Ovary (tissue), 3 donors: ENCODE measurements around the gene EID3.

Source experiments
- POLR2A ChIP-seq: fragments of 450-650 bp; IDR thresholded peaks from one replicate; pipeline ENCODE4 v1.6.1; 2017; ENCODE audit warnings: antibody characterized with exemption, mild to moderate bottlenecking, moderate library complexity
- TF ChIP-seq, protein P1 (sequence below), 3 donors: fragments of 450-650 bp in 2 of 3; fragments of 200-600 bp in 1 of 3; IDR thresholded peaks; one replicate each; pipeline versions ENCODE4 v1.5.1 to v1.8.0; 2016 to 2022; ENCODE audit warnings: antibody characterized with exemption in 3 of 3, mild to moderate bottlenecking in 1 of 3
- donor health status: DM: no; HTN: no; CAD: no.

DNA sequence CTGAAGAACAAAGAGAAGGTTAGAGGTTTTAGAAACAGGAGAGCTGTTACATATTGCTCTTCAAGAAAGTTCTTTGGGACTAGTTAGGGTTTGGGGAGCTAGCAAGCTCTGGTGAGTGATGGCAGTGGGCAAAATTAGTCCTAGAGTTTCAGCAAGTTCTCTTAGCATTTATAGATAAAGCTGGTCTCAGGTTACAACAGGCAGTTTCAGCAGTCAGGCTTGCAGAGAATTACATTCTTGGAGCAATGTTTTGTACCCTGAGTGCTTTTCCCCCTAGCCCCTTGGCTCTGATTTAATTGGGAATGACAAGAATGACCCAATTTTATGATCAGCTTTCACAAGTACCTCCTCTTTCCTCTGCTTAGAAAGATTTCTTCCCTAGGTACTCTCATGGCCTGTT, 21.4 kb upstream of the EID3 start:
- TF ChIP-seq, protein P1, sequence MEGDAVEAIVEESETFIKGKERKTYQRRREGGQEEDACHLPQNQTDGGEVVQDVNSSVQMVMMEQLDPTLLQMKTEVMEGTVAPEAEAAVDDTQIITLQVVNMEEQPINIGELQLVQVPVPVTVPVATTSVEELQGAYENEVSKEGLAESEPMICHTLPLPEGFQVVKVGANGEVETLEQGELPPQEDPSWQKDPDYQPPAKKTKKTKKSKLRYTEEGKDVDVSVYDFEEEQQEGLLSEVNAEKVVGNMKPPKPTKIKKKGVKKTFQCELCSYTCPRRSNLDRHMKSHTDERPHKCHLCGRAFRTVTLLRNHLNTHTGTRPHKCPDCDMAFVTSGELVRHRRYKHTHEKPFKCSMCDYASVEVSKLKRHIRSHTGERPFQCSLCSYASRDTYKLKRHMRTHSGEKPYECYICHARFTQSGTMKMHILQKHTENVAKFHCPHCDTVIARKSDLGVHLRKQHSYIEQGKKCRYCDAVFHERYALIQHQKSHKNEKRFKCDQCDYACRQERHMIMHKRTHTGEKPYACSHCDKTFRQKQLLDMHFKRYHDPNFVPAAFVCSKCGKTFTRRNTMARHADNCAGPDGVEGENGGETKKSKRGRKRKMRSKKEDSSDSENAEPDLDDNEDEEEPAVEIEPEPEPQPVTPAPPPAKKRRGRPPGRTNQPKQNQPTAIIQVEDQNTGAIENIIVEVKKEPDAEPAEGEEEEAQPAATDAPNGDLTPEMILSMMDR (IDR thresholded peaks at IDR 0.05): no peak
- TF ChIP-seq POLR2A: no peak
